Dermis blood vessel endothelial cell (primary cell): ENCODE measurements around the gene PARD6A. TPM values are rescaled to one million over a fixed set of nuclear protein-coding genes. Genes with fewer than 3 reads are reported as not detected.

Experiments
- DNase-seq: peaks from one replicate; pipeline ENCODE4 v3.0.0; 2010
- total RNA-seq: library from RNA; depleted of rRNA; stranded (reverse); fragments of >200 nt; gene quantifications from 2 replicates; pipeline ENCODE4 v1.2.3, GENCODE V29; 2014

Gene PARD6A
- total RNA-seq, 1 donor from 2014 or later, result 7.0 TPM

DNA sequence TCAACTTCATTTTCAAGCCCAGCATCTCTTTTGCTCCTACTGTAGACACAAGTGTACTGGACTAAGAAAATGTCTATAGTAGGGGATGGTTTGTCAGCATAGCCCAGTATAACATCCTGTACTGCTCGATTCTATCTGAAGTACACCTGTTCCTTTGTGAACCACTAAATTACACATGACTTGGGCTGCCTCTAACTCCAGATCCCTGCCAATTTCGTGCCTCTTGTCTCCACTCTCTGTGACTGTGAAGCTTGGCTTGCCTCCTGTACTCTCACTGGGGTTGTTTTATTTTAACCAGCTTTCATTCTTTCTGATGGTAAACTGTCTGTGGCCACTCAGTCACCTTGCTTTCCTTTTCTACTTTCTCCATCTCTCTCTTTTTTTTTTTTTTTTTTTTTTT, 33.9 kb downstream of the PARD6A start:
- no peak for DNase-seq

DNA sequence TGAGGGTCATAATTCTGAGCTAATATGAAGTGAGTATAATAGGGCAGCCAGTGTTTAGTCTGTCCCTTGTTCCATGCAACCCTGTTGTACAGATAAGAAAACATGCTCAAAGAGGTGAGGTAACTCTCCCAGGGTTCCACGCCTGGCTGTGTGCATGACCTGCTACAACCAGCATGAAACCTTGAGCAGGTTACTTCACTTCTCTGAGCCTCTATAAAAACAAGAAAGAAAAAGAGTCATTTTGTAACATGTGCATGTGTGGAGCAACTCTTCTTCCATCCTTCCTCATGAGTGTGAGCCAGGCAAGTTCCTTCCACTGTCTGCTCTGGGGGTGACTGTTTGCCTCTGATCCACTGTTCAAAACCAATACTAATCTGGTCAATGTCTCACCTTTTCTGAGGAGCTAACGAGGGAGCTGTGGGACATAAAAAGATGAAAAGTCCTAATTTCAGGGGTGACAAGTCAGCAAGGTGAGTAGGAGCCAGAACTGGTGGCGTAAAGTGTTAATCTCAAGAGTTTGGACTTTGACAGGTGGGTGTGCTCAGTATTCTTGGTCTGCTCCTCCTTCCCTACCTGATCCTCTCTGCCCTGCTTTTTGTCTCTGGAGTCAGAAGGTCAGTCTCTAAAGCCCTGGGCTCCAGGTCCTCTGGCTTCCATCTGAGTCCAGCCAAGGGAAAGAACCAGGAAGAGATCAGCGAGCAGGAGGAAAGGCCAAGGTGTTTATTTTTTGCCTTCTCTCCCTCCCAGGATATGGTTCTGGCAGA, 36.8 kb downstream of the PARD6A start:
- DNase-seq, result no peak

DNA sequence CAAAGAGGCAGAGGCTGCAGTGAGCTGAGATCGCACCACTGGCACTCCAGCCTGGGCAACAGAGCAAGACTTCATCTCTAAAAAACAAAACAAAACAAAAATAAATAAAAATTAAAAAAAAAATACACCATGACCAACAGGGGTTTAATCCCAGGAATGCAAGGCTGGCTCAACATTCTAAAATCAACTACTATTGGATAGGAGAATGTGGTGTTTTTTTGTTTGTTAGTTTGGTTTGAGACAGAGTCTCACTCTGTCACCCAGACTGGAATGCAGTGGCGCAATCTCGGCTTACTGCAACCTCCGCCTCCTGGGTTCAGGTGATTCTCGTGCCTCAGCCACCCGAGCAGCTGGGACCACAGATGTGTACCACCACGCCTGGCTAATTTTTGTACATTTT, 38.5 kb downstream of the PARD6A start:
- no peak for DNase-seq

DNA sequence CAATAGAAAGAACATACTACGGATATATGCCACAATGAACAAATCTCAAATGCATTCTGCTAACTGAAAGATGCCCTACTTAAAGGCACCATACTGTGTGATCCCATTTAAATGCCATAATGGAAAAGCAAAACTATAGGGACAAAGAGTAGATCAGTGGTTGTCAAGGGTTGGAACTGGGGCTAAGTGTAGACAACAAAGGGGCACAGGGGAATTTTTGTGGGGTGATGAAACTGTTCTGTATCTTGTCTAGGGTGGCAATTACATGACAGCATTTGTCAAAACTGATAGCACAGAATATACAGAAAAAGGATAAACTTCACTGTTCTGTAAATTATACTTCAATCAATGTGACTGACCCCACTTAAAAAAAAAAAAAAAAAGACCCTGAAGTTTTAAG, 40.7 kb downstream of the PARD6A start:
- no peak for DNase-seq

DNA sequence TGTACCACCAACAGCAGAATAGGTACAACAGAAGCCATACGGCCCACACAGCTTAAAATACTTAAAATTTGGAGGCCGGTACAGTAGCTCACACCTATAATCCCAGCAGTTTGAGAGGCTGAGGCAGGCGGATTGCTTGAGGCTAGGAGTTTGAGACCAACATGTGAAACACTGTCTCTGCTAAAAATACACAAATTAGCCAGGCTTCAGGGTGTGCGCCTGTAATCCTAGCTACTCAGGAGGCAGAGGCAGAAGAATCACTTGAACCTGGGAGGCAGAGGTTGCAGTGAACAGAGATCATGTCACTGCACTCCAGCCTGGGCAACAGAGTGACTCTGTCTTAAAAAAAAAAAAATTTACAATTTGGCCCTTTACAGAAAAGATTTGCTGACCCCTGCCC, 41.4 kb downstream of the PARD6A start:
- no peak for DNase-seq

DNA sequence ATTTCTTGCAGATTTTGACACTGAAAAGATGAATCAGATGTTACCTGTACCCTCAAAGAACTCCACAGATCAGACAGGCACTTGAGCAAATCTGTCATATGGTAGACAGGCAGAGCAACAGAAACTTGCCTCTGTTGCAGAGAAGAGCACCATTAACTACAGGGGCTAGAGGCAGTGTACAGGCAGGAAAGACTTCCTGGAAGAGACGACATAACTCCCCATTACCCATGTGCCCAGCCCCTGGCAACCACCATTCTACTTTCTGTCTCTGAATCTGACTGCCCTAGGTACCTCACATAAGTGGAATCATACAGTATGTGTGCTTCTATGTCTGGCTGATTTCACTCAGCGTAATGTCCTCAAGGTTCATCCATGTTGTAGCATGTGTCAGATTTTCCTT, 42.9 kb downstream of the PARD6A start:
- no peak for DNase-seq

DNA sequence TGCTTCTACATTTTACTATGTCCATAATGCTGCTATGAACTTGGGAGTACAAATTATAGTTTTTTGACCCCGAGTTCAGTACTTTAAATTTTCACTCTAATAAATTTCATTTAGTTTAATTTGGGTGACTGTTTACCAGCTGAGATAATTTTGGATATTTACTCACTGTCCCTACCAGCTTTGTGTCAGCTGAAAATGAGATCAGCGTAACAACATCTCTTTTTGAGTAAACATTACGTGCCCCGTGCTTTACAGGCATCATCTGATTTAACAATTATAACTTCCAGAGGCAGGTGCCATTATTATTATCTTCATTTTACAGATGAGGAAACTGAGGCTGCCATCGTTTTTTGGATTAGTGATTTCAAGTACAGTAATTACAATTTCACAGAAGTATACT, 43.4 kb downstream of the PARD6A start:
- DNase-seq, result no peak

DNA sequence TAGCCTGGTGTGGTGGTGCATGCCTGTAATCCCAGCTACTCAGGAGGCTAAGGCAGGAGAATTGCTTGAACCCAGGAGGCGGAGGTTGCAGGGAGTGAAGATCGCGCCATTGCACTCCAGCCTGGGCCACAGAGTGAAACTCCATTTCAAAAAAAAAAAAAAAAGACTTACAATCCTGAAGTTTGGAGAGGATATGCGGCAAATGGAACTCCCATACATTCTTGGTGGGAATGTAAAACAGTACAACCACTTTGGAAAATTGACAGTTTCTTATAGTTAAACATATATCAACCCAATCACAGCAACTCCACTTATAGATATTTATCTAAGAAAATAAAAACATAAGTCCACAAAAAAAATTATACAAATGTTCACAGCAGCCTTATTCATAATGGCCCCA, 46.5 kb downstream of the PARD6A start:
- DNase-seq, result no peak

DNA sequence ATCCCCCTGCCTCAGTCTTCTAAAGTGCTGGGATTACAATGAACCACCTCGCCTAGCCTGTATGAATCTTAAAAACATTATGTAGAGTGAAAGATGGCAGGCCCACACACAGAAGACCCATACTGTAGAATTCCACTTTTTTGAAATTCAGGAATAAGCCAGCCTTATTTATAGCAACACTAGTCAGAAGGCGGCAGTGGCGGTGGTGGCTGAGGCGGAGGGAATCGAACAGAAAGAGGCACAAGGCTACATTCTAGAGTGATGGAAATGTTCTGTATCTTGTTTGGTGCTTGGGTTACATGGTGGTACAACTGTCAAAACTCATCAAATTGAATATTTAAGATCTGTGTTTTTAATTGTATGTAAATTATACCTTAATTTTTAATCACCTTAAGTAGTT, 47.0 kb downstream of the PARD6A start:
- DNase-seq, result no peak

DNA sequence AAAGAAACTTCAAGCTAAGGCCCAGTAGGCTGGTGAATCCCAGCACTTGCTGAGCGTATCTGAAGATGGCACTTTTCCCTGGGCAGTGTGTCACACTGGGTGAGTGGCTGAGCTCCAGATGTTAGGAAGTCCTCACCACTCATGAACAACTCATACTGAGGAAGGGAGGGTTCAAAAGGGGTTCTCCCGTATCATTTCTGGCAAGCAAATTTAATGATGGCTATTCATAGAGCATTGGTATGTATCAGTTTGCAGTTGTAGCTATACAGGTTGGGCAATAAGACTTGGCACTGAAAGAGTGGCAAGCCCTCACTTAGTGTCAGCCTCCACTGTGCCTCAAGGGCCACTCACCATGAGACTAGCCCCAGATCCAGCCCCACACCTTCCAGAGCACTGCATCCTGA, 47.6 kb downstream of the PARD6A start:
- DNase-seq, result no peak

DNA sequence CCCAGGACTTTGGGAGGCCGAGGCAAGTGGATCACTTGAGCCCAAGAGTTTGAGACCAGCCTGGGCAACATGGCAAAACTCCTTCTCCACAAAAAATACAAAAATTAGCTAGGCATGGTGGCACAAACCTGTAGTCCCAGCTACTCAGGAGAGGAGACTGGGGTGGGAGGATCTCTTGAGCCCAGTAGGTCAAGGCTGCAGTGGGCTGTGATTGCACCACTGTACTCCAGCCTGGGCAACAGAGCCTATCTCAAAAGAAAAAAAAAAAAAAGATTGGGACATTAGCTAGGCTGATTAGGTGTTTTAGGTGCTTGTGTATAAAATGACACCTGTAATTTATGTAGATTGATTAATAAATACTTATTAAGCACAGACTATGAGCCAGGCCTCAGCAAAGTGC, 48.3 kb downstream of the PARD6A start:
- DNase-seq, result no peak

DNA sequence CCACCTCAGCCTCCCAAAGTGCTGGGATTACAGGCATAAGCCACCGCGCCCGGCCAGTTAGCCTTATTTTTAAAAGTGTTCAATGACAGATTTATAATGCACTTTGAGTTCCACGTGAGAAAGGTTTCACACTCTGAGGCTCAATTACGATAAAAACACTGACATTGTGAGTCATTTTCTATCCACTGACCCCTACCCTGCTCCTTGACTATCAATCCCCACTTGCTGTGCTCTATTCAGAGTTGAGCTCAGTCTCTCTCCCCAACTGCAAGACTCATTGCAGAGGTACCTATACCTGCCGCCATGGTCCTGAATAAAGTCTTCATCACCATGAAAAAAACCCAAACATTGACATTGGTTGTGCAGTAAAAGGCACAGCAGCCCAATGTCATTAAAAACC, 49.8 kb downstream of the PARD6A start:
- DNase-seq, result no peak

Other genes starting within 250 kb of the PARD6A start
- 3.7 and 6.3 TPM in 2 replicates for gene ZDHHC1, start 244.5 kb upstream of the PARD6A start, total RNA-seq
- gene HSD11B2, start 229.8 kb upstream of the PARD6A start, total RNA-seq, result 0.23 TPM in 1 of 2 replicates, not detected in the other
- 134 and 155 TPM in 2 replicates for gene ATP6V0D1, start 179.8 kb upstream of the PARD6A start, total RNA-seq
- gene AGRP, start 177.4 kb upstream of the PARD6A start, total RNA-seq, result not detected in 2 replicates
- gene RIPOR1, start 132.1 kb upstream of the PARD6A start, total RNA-seq, result 74.9 and 149 TPM in 2 replicates
- 30.3 and 36.3 TPM in 2 replicates for gene CTCF, start 98.4 kb upstream of the PARD6A start, total RNA-seq
- 0.56 and 0.85 TPM in 2 replicates for gene CARMIL2, start 15.8 kb upstream of the PARD6A start, total RNA-seq
- gene ACD, start 700 bp upstream of the PARD6A start, total RNA-seq, result 14.5 and 17.8 TPM in 2 replicates
- 18.1 and 20.1 TPM in 2 replicates for gene ENKD1, start 5.8 kb downstream of the PARD6A start, total RNA-seq
- gene C16orf86, start 5.9 kb downstream of the PARD6A start, total RNA-seq, result 3.7 and 3.9 TPM in 2 replicates
- gene GFOD2, start 58.4 kb downstream of the PARD6A start, total RNA-seq, result 69.8 and 88.1 TPM in 2 replicates
- 8.2 and 13.5 TPM in 2 replicates for gene RANBP10, start 145.6 kb downstream of the PARD6A start, total RNA-seq
- gene TSNAXIP1, start 145.9 kb downstream of the PARD6A start, total RNA-seq, result 0.47 and 0.85 TPM in 2 replicates
- gene THAP11, start 181.4 kb downstream of the PARD6A start, total RNA-seq, result 62.3 and 64.0 TPM in 2 replicates
- gene NUTF2, start 186.0 kb downstream of the PARD6A start, total RNA-seq, result 176 and 260 TPM in 2 replicates
- gene CENPT, start 186.7 kb downstream of the PARD6A start, total RNA-seq, result 21.7 and 30.0 TPM in 2 replicates
- gene EDC4, start 212.1 kb downstream of the PARD6A start, total RNA-seq, result 58.2 and 85.1 TPM in 2 replicates
- 0.14 and 0.51 TPM in 2 replicates for gene NRN1L, start 223.9 kb downstream of the PARD6A start, total RNA-seq
- 24.7 and 30.8 TPM in 2 replicates for gene PSKH1, start 232.3 kb downstream of the PARD6A start, total RNA-seq